GM13977 (cell line): ENCODE measurements around the gene FANK1.

ENCODE experiments used
- DNase-seq: peaks from one replicate; pipeline ENCODE4 v3.0.0; 2012; ENCODE audit warnings: low spot score
- in situ Hi-C: fragments of 300-500 bp; cut with MboI; formaldehyde crosslinking; loops from one replicate; pipeline ENCODE4 v1.12.0; 2022; ENCODE audit warnings: low sequenced_read_pairs, low pct_unique_long_range_greater_than_20kb, mixed read lengths, inconsistent platforms; ENCODE audit not compliant: unreplicated experiment
- TF ChIP-seq, protein P1 (sequence below): IDR thresholded peaks from 2 replicates; pipeline ENCODE4 v1.5.1; 2012; ENCODE audit warnings: mild to moderate bottlenecking, control low read depth; ENCODE audit not compliant: insufficient read depth; ENCODE audit errors: extremely low read depth, missing control alignments

The FANK1 gene

DNA sequence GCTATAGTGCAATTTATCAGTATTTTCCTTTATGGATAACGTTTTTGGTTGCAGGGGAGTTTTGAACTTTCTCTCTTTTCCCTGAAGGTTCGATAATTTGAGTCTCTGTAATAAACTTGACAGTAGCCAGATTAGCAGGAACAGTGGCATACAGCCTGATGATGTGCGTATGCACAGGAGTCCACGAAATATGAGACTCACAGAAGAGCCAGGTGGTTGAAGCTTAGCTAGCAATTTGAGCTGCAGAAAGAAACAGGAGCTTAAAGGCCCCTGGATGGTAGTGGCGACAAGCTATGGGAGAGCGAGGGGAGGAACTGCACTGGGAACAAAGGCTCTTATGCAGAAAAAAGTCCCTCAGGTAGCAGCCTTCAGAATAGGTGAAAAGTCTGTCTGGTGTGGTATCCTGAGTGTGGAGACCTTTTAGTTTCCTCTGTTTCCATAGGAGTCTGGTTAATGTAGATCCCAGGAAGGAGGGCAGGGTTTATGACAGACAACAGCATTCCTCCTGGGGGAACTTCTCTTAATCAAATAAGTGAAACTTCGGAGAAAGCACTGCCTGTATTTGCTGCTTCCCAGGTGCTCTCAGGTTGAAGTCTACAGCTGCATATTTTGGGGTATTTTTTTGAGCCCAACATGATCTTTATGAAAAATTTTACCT, 32.7 kb downstream of the FANK1 start:
- DNase-seq, result no peak
- in situ Hi-C loops, result no loop called here
- TF ChIP-seq, protein P1, sequence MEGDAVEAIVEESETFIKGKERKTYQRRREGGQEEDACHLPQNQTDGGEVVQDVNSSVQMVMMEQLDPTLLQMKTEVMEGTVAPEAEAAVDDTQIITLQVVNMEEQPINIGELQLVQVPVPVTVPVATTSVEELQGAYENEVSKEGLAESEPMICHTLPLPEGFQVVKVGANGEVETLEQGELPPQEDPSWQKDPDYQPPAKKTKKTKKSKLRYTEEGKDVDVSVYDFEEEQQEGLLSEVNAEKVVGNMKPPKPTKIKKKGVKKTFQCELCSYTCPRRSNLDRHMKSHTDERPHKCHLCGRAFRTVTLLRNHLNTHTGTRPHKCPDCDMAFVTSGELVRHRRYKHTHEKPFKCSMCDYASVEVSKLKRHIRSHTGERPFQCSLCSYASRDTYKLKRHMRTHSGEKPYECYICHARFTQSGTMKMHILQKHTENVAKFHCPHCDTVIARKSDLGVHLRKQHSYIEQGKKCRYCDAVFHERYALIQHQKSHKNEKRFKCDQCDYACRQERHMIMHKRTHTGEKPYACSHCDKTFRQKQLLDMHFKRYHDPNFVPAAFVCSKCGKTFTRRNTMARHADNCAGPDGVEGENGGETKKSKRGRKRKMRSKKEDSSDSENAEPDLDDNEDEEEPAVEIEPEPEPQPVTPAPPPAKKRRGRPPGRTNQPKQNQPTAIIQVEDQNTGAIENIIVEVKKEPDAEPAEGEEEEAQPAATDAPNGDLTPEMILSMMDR, result no peak

DNA sequence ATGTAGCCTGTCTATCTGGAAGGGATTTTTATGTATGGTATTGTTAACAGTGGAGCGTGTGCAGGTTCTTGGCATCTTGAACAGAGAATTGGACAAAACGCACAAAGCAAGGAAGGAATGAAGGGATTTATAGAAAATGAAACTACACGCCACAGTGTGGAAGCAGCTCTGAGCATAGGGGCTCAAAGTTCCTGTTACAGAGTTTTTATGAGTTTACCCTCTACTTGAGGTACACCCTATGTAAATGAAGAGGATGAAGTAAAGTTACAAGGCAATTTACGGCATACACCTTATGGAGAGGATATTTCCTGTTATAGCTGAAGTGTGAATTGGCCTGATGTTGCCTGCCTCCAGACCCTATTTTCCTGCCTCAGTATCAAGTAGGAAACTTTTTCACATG, 33.3 kb downstream of the FANK1 start:
- no peak for DNase-seq
- in situ Hi-C loops, result no loop called here
- TF ChIP-seq, protein P1, result no peak

DNA sequence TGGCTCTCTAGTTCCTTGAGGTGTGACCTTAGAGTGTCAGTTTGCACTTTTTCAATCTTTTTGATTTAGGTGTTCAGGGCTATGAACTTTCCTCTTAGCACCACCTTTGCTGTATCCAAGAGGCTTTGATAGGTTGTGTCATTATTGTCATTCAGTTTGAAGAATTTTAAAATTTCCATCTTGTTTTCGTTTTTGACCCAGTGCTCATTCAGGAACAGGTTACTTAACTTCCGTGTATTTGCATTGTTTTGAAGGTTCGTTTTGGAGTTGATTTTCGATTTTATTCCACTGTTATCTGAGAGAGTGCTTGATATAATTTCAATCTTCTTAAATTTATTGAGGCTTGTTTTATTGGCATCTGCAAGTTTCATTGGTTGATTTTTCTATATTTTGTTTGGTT, 37.3 kb downstream of the FANK1 start:
- in situ Hi-C loops, result no loop called here
- DNase-seq, result no peak

DNA sequence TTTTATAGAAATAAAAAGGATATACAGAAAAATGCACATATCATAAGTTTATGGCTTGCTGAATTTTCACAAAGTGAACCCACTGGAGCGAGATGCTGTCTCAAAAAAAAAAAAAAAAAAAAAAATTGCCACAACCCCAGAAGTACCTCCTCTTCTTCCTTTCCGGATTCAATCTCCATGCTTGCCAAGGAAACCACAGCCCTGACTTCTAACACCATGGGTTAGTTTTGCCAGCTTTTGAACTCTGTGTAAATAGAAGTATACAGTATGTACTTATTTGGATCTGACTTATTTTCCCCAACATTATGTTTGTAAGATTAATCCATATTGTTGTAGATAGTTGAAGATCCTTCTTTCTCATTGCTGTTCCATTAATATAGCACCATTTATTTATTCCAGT, 40.0 kb downstream of the FANK1 start:
- TF ChIP-seq, protein P1, result no peak
- no peak for DNase-seq
- in situ Hi-C loops, result no loop called here

More for the DNA sequence above, 37.3 kb downstream of the FANK1 start:
- TF ChIP-seq, protein P1, result no peak

DNA sequence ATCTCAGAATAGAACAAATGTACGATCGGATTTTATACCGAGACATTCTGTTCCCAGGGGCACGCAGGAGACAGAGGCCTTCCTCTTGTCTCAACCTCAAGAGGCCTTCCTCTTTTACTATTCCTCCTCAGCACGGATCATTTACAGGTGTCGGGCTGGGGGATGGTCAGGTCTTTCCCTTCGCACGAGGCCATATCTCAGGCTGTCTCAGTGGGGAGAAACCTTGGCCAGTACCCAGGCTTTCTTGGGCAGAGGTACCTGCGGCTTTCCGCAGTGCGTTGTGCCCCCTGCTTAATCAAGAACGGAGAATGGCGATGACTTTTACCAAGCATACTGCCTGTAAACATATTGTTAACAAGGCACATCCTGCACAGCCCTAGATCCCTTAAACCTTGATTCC, 44.2 kb downstream of the FANK1 start:
- TF ChIP-seq, protein P1, result no peak
- no peak for DNase-seq
- in situ Hi-C loops, result no loop called here

DNA sequence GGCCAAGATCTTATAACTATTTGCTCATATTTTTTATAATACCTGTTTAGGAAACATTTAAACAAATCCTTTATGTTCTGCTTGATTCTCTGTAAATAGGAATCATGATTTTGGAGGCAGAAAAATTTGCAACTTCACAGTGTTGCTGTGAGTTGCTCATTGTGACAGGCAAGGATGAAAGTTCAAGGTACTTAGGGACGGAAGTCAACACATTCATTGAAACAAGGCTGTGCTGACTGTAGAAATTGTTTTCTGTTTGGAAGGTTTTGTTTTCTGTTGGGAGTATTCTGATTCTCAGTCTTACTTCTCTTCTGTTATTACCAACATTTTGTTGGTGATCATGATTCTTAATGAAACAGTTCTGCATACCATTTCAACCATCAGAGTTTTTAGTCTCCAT, 54.9 kb downstream of the FANK1 start:
- in situ Hi-C loops, result no loop called here
- DNase-seq, result no peak

More for the DNA sequence above, 54.9 kb downstream of the FANK1 start:
- TF ChIP-seq, protein P1, result no peak
